Measurements from ENCODE around the gene GRAP. TPM values are rescaled to one million over a fixed set of nuclear protein-coding genes. Genes with fewer than 3 reads are reported as not detected.

Gene GRAP
- total RNA-seq, 4 donors from 2014 or later: 1.1 to 7.1 (median 4.1) TPM

GRCh38 chr17:19005137-19005773 lies 41.5 kb downstream of the GRAP start:
- ATAC-seq: no peak
- H3K27ac ChIP-seq: peak overlapping the region in 3 of 4 donors; percentile 50 to 83 (median 77)
- peaks cover 0 to 4% (median 0%) of the 10 kb centered on the region in 3 donors for H3K9me3 ChIP-seq
- no peaks in the 10 kb centered on the region for H3K36me3 ChIP-seq
- no peaks in the 10 kb centered on the region for H3K27me3 ChIP-seq
- H3K4me3 ChIP-seq: peak overlapping the region; percentile 49 to 71
- 100% methylated on average over 1 of the region's 13 CpGs; no CpG with 5 or more reads in 1 of the 2 donors for WGBS, 2 donors (ENCODE audit: low coverage in 1 of 2)
- H3K4me1 ChIP-seq: peaks cover 0 to 29% (median 0%) of the 10 kb centered on the region in 3 donors
- no peak for TF ChIP-seq EP300 (IDR thresholded peaks at IDR 0.05)
- TF ChIP-seq POLR2A (IDR thresholded peaks at IDR 0.05): no peak
- no peak for TF ChIP-seq CTCF (IDR thresholded peaks at IDR 0.05)
- no peak for TF ChIP-seq POLR2AphosphoS5 (IDR thresholded peaks at IDR 0.05)

DNA sequence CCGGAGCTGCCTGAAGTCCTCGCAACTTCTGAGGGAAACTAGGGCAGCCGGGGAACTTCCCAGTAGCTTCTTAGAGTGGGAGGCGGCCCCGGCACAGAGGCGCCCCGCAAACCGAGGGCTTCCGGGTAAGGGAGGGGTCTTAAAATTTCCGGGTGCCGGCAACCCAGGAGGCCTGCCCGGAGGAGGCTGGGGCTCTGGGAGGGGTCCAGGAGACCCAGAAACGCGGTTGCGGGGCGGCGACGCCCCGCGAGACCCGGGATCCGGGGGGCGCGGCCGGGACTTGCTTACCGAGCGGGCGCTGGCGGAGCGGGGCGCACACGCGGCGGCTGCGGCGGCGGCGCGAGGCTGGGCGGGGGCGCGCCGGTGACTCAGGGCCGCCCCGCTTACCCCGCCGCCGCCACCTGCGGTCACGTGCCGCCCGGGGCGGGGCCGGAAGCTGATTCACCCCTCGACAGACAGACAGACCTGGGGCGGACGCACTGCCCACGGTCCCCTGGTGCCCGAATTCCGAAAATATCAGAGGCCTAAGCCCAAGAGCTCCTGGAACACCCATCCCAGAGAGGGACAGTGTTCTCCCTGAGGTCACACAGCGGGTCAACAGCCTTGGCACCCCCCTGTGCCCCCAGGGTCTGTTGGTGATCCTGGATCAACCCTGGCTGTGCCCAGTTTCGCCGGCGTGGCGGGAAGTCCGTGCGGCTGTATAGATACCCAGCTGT lies 42.2 kb downstream of the GRAP start, which contains the start of gene FAM83G:
TSS of gene FAM83G (minus strand) at position 344 of the 716 bp plus-strand sequence. CDS start 723 bp downstream, outside the sequence.
- no peaks in the 10 kb centered on the region for H3K36me3 ChIP-seq
- TF ChIP-seq POLR2A (IDR thresholded peaks at IDR 0.05): no peak
- TF ChIP-seq POLR2AphosphoS5 (IDR thresholded peaks at IDR 0.05): peak; percentile 63
- no peaks in the 10 kb centered on the region for H3K27me3 ChIP-seq
- peak; percentile 89 for ATAC-seq
- WGBS, 2 donors (ENCODE audit: low coverage in 1 of 2): 0% methylated on average over 2 of the region's 67 CpGs; no CpG with 5 or more reads in 1 of the 2 donors
- peak within 1 kb of the TSS; percentile 49 to 71 for H3K4me3 ChIP-seq
- H3K27ac ChIP-seq: peak within 1 kb of the TSS; percentile 9 to 83 (median 64)
- peaks cover 0 to 4% (median 0%) of the 10 kb centered on the region in 3 donors for H3K9me3 ChIP-seq
- peaks cover 0 to 29% (median 0%) of the 10 kb centered on the region in 3 donors for H3K4me1 ChIP-seq

GRCh38 chr17:19003543-19004420 lies 43.0 kb downstream of the GRAP start:
- ATAC-seq: peak; percentile 22
- Histone ChIP-seq H3K9me3 (peaks cover 0 to 4% (median 0%) of the 10 kb centered on the region in 3 donors), H3K4me1 (peaks cover 0 to 29% (median 0%) of the 10 kb centered on the region in 3 donors), H3K4me3 (peak overlapping the region; percentile 49 to 71), H3K27ac (peak overlapping the region; percentile 9 to 83 (median 64)), H3K36me3 (no peaks in the 10 kb centered on the region), H3K27me3 (no peaks in the 10 kb centered on the region)
- TF ChIP-seq POLR2AphosphoS5 (IDR thresholded peaks at IDR 0.05) (no peak), POLR2A (IDR thresholded peaks at IDR 0.05) (no peak), CTCF (IDR thresholded peaks at IDR 0.05) (no peak), EP300 (IDR thresholded peaks at IDR 0.05) (no peak)
- WGBS, 2 donors (ENCODE audit: low coverage in 1 of 2): 0 to 30% methylated on average over 2 to 6 of the region's 73 CpGs

DNA sequence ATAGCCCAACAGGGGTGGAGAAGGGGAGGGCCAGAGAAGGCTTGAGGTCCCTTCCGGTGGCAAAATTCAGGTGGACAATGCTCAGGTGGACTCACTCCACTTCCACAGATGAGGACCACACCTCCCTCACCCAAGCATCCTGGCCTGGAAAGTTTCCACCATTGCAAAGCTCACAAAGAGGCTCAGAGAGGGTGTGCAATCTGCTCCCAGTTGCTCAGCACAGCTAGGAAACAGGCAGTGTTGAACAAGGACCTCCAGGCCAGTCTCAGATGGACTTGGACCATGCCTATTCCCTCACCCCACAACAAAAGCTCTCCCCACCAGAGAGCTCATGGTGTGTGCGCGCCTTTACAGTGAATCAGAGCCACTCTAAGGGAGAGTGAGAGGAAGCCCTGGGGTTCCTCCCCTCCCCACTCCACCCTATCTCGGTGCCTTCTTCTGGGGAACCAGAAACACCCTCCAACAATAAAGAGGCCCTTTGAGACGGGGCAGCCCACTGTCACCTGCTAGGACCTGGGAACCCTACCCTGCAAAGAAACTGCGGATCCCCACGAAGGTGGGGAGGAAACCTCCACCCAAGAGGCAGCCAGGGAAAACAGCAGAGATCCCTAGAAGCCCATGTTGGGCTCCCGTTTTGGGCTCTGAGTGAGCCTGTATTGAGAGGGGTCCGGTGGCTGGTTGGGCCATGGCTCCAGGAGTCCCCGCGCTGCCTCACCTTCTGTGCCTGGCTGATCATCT lies 43.8 kb downstream of the GRAP start:
- peaks cover 0 to 4% (median 0%) of the 10 kb centered on the region in 3 donors for H3K9me3 ChIP-seq
- H3K27ac ChIP-seq: peak overlapping the region in 3 of 4 donors; percentile 3 to 83 (median 77)
- no peaks in the 10 kb centered on the region for H3K27me3 ChIP-seq
- TF ChIP-seq POLR2A (IDR thresholded peaks at IDR 0.05): no peak
- no peak for TF ChIP-seq POLR2AphosphoS5 (IDR thresholded peaks at IDR 0.05)
- TF ChIP-seq EP300 (IDR thresholded peaks at IDR 0.05): no peak
- peaks cover 0 to 29% (median 0%) of the 10 kb centered on the region in 3 donors for H3K4me1 ChIP-seq
- no peaks in the 10 kb centered on the region for H3K36me3 ChIP-seq
- no peak for ATAC-seq
- 100% methylated on average over 1 of the region's 11 CpGs; no CpG with 5 or more reads in 1 of the 2 donors for WGBS, 2 donors (ENCODE audit: low coverage in 1 of 2)
- peak overlapping the region in 1 of 2 donors; percentile 71 for H3K4me3 ChIP-seq

DNA sequence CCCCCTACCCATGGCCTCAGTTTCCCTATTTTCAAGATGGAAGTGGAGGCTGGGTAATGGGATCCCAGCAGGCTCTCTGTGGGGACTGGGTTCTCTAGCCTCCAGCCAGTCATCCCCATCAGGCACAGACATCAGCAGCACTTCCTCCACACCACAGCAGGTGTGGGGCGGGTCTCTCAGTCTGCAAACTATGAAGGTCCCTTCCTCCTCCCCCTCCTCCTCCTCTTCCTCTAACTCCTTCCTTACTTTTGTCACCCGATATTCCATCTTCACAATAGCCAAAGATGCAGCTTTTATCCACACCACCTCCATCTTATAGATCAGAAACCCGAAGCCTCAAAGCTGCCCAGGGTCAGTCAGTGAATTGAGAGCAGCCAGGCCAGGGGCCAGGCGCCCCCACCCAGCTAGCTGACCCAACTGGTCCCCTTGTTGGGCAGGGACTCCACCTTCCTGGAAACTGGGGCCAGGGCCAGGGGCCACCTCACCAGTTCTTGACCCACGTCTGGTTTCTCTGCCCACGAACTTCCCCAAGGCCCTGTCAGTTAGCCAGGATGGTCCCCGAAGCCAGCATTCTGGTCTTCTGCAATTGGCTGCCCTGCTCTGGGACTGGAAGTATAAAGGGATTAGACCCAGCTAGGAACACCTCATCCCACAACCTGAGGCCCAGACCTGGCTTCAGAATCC lies 44.7 kb downstream of the GRAP start:
- Histone ChIP-seq H3K4me1 (peaks cover 0 to 29% (median 0%) of the 10 kb centered on the region in 3 donors), H3K36me3 (no peaks in the 10 kb centered on the region), H3K27me3 (no peaks in the 10 kb centered on the region), H3K4me3 (no peak overlapping the region), H3K27ac (peak overlapping the region in 2 of 4 donors; percentile 3 to 7), H3K9me3 (peaks cover 0 to 4% (median 0%) of the 10 kb centered on the region in 3 donors)
- TF ChIP-seq EP300 (IDR thresholded peaks at IDR 0.05) (no peak), POLR2AphosphoS5 (IDR thresholded peaks at IDR 0.05) (no peak), POLR2A (IDR thresholded peaks at IDR 0.05) (no peak), CTCF (IDR thresholded peaks at IDR 0.05) (no peak)
- WGBS, 2 donors (ENCODE audit: low coverage in 1 of 2): 40 to 100% methylated on average over 1 to 2 of the region's 7 CpGs
- ATAC-seq: no peak

Measured in gastroesophageal sphincter (tissue), 4 donors.